ENCODE results near the gene NRL. TPM values are rescaled to one million over a fixed set of nuclear protein-coding genes. Genes with fewer than 3 reads are reported as not detected.

NRL gene
- total RNA-seq, 1 donor, result 1.8 TPM

- peaks cover 10% of the 10 kb centered on the region for H3K4me1 ChIP-seq (ENCODE audit: insufficient read depth, low read length)
- no peaks in the 10 kb centered on the region for H3K27me3 ChIP-seq (ENCODE audit: insufficient read depth, low read length)
- no peaks in the 10 kb centered on the region for H3K9me3 ChIP-seq (ENCODE audit: low read depth, low read length)
- no peak overlapping the region for H2AFZ ChIP-seq (ENCODE audit: low read length)
- H3K79me2 ChIP-seq (ENCODE audit: insufficient read depth, low read length), result peaks cover 10% of the 10 kb centered on the region
- H4K20me1 ChIP-seq (ENCODE audit: insufficient read depth, low read length), result no peaks in the 10 kb centered on the region
- H3K4me3 ChIP-seq (ENCODE audit: insufficient read depth, low read length), result no peak overlapping the region
- H3K27ac ChIP-seq (ENCODE audit: low read depth, low read length), result no peak overlapping the region
- no peak overlapping the region for H3K4me2 ChIP-seq (ENCODE audit: insufficient read depth, low read length)
- TF ChIP-seq CTCF (IDR thresholded peaks at IDR 0.05; ENCODE audit: extremely low read depth, low read depth, low read length), result no peak
- peak; percentile 73 for DNase-seq (ENCODE audit: insufficient read length, low spot score, missing footprints)
- H3K36me3 ChIP-seq (ENCODE audit: insufficient read depth, low read length), result peaks cover 24% of the 10 kb centered on the region
These were observed 15.6 kb downstream of the NRL start for GRCh38 chr14:24098927-24099813.

DNA sequence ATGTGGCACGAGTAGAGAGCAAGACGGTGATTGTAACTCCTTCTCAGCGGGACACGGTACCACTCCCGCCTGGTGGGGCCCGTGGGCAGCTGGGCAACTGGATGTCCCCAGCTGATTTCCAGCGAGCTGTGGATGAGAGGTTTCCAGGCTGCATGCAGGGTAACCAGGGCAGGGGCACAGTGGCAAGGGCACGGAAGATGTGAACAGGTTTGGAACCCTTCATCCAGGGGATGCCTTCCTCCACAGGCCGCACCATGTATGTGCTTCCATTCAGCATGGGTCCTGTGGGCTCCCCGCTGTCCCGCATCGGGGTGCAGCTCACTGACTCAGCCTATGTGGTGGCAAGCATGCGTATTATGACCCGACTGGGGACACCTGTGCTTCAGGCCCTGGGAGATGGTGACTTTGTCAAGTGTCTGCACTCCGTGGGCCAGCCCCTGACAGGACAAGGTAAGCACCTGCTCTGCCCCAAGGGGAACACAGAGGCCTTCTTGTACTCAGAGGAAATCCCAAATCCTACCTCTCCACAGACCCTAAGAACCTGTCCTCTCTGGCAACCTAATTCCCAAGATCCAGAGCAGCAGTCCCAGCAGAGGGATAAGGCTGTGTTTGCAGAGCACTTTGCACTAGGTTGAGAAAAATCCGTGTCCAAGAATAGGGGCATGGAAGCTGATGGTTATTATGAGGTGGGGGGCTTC is 16.4 kb downstream of the NRL start:
- Histone ChIP-seq H4K20me1 (ENCODE audit: insufficient read depth, low read length) (no peaks in the 10 kb centered on the region), H2AFZ (ENCODE audit: low read length) (no peak overlapping the region), H3K9me3 (ENCODE audit: low read depth, low read length) (no peaks in the 10 kb centered on the region), H3K4me1 (ENCODE audit: insufficient read depth, low read length) (peaks cover 10% of the 10 kb centered on the region), H3K79me2 (ENCODE audit: insufficient read depth, low read length) (peaks cover 10% of the 10 kb centered on the region), H3K4me2 (ENCODE audit: insufficient read depth, low read length) (no peak overlapping the region), H3K4me3 (ENCODE audit: insufficient read depth, low read length) (no peak overlapping the region), H3K27me3 (ENCODE audit: insufficient read depth, low read length) (no peaks in the 10 kb centered on the region), H3K36me3 (ENCODE audit: insufficient read depth, low read length) (peaks cover 17% of the 10 kb centered on the region), H3K27ac (ENCODE audit: low read depth, low read length) (no peak overlapping the region)
- DNase-seq (ENCODE audit: insufficient read length, low spot score, missing footprints), result peak; percentile 60
- no peak for TF ChIP-seq CTCF (IDR thresholded peaks at IDR 0.05; ENCODE audit: extremely low read depth, low read depth, low read length)

GRCh38 chr14:24096545-24097181 is 18.1 kb downstream of the NRL start:
- peaks cover 15% of the 10 kb centered on the region for H3K36me3 ChIP-seq (ENCODE audit: insufficient read depth, low read length)
- no peak overlapping the region for H3K4me2 ChIP-seq (ENCODE audit: insufficient read depth, low read length)
- H3K27me3 ChIP-seq (ENCODE audit: insufficient read depth, low read length), result no peaks in the 10 kb centered on the region
- H3K9me3 ChIP-seq (ENCODE audit: low read depth, low read length), result no peaks in the 10 kb centered on the region
- no peaks in the 10 kb centered on the region for H4K20me1 ChIP-seq (ENCODE audit: insufficient read depth, low read length)
- no peak overlapping the region for H3K4me3 ChIP-seq (ENCODE audit: insufficient read depth, low read length)
- peak; percentile 82 for DNase-seq (ENCODE audit: insufficient read length, low spot score, missing footprints)
- no peak overlapping the region for H3K27ac ChIP-seq (ENCODE audit: low read depth, low read length)
- no peak overlapping the region for H2AFZ ChIP-seq (ENCODE audit: low read length)
- no peak for TF ChIP-seq CTCF (IDR thresholded peaks at IDR 0.05; ENCODE audit: extremely low read depth, low read depth, low read length)
- peaks cover 10% of the 10 kb centered on the region for H3K4me1 ChIP-seq (ENCODE audit: insufficient read depth, low read length)
- peaks cover 10% of the 10 kb centered on the region for H3K79me2 ChIP-seq (ENCODE audit: insufficient read depth, low read length)
